GM19452 (cell line): ENCODE results near the gene RSL24D1.
A peak's percentile ranks its signal among the peaks of the same experiment; 100 is the strongest.
"Not testable (repeated sequence)": the region's sequence is repeated elsewhere in the genome, so short reads cannot be mapped to it uniquely, and the experiment has no call there.

Source experiments
- ATAC-seq: cut with Tn5 transposase; IDR thresholded peaks from one replicate; pipeline ENCODE4 v1.9.1; 2021; ENCODE audit not compliant: unreplicated experiment

Gene RSL24D1

DNA sequence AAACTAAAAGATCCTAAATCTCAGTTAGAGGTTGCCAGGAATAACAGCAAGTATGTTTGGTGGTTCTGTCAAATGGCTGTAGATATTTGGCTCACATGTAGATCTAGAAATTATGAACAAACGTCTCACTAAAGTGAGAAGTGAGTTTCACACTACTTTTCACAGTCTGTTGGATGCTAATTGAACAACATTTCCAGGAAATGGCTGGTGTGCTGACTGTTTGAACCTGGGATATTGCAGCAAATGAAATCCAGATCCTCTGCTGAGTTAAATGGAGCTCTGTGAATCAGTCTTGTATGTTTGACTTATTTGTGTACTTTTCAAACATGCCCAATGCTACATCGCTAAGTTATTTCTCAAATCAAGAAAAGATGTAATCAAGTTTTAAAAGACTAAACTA is 21.3 kb upstream of the RSL24D1 start:
- no peak for ATAC-seq

- ATAC-seq: no peak
Observed at GRCh38 chr15:55204464-55204863, 7.7 kb upstream of the RSL24D1 start.

DNA sequence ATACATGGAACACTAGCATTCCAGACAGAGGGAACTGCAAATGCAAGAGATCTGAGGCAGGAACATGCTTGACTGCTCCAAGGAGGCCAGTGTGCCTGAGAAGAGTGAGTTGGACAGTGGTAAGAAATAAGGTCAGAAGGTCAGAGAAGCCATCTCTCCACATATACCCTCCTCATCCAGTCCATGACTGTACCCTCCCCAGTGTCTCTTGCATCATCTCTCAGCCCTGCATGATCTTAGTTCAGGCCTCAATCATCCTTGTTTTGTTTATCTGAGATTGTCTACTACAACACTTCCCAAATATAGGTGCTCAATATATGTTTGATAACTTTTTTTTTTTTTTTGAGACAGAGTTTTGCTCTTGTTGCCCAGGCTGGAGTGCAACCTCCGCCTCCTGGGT is 5.5 kb upstream of the RSL24D1 start:
- ATAC-seq: no peak

DNA sequence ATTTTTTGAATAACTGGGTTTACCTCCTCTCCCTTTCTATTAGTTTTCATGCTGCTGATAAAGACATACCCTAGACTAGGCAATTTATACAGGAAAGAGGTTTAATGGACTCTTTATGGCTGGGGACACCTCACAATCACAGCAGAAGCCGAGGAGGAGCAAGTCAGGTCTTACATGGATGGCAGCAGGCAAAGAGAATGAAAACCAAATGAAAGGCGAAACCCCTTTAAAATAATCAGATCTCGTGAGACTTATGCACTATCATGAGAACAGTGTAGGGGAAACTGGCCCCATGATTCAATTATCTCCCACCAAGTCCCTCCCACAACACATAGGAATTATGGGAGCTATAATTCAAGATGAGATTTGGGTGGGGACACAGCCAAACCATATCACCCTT is 2.0 kb upstream of the RSL24D1 start:
- no peak for ATAC-seq

- ATAC-seq: no peak
Observed at GRCh38 chr15:55197719-55198118, 978 bp upstream of the RSL24D1 start.

GRCh38 chr15:55197362-55197705 is 593 bp upstream of the RSL24D1 start:
- ATAC-seq: peak; percentile 9

GRCh38 chr15:55195996-55196395 is 745 bp downstream of the RSL24D1 start:
- ATAC-seq: no peak

DNA sequence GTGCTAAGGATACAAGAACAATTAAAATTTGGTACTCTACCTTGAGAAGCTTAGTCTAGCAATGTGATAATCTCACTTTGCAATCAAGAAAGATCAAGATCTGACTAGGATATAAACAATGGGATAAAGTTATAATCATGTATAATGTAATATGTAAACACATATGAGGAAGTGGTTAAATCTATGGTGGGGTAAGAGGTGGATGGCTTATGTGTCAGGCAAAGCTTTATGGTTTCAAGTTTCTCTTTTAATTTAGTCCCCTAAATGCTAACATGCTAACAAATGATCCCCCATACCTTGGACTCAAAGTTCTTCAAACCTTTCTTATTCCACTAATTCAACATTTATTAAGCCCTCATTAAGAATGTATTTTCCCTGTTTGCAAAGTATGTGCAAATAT is 2.5 kb downstream of the RSL24D1 start:
- no peak for ATAC-seq

DNA sequence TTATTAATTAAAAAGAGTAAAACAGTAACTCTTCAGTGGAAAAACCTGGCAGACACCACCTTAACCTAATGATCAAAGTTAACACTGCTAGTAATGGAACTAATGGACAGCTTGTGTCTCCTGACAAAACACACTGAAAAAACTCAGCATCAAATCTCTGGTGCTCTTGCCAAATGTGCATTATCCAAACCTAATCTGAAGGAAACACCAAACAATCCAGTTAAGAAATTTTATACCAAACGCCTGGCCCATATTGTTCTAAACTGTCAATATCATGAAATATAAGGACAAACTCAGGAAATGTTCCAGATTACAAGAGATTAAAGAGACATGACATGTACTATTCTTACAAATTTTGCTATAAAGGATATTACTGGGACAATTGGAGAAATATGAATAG is 10.4 kb downstream of the RSL24D1 start:
- ATAC-seq: no peak

DNA sequence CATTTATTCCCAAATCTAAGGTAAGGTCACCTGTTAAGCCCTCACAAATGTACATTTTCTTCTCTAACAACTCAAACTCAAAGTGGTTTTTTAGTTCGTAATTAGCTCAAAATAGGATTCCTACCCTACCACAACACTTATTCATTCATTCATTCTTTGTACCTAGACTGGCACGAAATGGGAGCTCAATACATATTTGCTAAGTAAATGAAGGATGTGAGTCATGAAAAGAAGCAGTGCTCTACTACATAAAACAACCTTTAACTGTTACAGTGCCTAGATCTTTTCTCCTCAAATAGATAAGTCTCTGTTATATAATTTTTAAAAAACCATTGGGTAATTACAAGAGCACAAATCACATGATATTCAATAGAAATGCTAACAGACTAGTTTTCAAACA is 13.1 kb downstream of the RSL24D1 start:
- no peak for ATAC-seq

DNA sequence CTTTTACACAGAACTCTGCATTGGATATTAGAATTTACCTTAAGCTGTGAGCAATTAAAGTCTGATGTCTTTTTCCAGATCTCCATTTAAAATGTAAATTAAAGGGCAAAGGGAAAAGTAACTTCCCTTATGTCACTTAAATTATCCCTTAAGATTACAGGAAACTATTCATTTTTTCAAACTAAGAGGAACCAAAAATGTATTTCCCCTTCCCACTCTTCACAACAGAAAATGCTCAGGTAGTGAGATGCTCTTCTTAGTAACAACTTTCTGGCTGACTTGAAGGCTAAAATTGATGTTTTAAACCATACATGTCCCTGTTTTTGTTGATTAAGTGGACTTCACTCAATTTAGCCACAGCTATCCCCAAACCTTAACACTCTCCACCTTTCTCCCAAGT is 17.6 kb downstream of the RSL24D1 start:
- ATAC-seq: no peak

DNA sequence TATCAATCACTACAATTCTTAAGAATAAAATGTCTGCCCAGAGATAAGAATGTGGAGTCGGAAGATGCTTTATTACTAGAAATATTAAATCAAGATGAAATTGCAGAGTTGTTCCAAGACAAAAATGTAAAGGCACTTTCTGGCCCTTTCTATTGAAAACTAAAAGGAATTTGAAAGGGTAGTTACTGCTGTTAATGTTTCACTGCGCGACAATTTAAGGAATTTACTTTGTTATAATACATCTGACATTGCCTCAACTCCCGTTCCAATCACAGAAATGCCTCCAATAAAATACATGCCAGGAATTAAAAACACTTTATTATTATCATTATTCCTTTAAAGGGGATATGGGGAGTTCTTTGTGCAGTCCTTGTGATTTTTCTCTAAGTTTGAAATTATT is 26.4 kb downstream of the RSL24D1 start:
- no peak for ATAC-seq

- ATAC-seq: peak; percentile 83
Observed at GRCh38 chr15:55168350-55168974, 28.3 kb downstream of the RSL24D1 start.

DNA sequence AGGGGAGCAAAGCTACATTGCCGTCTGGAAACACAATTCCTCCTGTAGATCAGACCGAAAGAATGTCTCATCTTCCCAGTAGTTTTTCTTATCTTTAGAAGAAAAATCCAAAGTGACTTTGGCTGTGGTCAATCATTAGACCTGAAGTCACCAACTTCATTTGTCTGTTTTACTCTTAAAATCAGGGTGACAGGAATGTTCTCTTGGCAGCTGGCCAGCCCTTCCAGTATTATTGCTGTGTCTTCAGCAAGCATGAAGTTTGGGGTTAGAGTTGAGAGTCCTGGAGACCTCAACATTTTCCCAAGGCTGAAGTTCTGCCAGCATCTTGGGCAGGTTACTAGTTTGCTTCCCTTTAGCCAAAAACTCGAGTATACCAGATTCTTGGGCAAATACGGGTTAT is 32.5 kb downstream of the RSL24D1 start:
- ATAC-seq: no peak

- ATAC-seq: no peak
Observed at GRCh38 chr15:55151631-55152030, 45.1 kb downstream of the RSL24D1 start.

GRCh38 chr15:55143132-55143531 is 53.6 kb downstream of the RSL24D1 start:
- not testable (repeated sequence) for ATAC-seq

DNA sequence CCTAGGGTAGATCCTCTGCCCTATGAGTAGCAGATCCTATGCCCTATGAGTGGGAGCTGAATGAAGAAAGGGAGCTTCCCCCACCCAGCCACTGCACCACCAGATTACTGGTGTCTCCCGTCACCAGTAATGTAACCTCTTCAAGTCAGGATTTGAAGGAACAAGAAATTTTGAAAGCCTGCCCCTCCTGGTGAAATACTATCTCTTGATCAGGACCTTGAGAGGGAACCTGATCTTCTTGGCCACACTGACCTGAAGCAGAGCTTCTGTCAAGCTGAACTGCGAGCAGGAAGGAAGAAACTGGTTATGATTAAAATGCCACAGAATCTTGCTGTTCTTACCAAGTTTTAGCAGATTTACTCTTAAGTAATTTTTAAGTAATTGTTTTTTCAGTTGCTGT is 62.8 kb downstream of the RSL24D1 start:
- no peak for ATAC-seq

DNA sequence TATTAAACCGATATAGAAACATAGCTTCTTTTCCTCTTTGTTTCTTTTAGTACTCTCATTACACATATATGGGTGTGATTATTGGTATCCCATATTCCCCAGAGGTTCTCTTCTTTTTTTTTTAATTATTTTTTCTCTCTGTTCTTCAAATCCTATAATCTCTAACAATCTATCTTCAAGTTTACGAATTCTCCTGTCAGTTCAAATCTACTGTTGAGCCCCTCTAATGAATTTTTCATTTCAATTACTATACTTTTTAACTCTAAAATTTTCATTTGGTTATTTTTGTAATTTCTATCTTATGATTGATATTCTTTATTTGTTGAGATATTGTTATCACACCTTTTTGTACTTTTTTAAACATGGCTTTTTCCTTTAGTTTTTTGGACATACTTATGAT is 64.1 kb downstream of the RSL24D1 start:
- no peak for ATAC-seq
